Stimulated activated CD8-positive, alpha-beta memory T cell treated with anti-CD3 and anti-CD28 coated beads, Interleukin-7, amount 100 ng/mL, for 48 hours (primary cell): ENCODE results near the gene TRIM47.
"Not testable (repeated sequence)": the region's sequence is repeated elsewhere in the genome, so short reads cannot be mapped to it uniquely, and the experiment has no call there.

Source experiments
- DNase-seq, 2 donors: peaks; one replicate each; pipeline ENCODE4 v3.0.0-alpha.2; 2020; ENCODE audit warnings: low read depth in 1 of 2; ENCODE audit errors: extremely low read depth in 1 of 2

Gene TRIM47

DNA sequence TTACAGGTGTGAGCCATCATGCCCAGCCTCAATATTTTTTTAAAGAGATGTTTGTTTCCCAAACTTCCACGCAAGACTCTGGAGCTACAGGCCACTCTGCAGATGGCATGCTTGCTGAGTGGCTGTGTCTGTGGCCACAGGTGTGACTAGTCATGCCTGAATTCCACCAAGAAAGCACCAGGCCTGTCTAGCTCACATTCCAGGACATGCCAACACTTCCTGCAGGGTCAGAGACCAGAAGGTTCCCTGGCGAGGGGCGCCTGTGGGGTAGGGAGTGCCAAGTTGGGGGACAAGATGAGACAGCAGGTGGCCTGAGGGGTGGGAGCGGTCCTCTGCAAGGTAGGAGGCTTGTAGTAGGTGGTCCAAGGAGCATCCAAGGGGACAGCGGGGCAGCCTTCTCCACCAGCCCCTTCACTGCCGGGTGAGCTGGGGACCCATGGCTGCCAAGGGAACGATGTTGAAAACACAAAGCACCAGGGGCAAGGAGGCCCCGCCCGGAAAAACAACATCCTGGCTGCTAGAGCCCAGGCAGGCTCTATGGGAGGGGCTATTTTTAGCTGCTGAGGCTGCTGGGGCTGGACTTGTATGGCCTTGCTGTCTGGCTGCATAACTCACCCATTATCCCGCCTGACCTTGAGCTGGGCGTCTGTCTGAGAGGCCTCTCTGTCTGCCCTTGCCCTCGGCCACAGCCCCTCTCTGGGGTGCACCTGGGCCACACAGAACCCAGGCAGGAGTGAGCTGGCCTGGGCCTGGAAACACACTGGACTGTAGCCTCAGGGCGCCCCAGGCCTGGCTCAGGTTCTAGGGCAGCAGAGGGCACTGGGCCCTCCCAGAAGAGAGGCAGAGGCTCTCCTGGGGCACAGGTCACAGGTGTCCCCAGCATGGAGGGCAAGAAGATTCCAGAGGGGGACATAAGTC is 5.7 kb downstream of the TRIM47 start:
- DNase-seq = no peak

DNA sequence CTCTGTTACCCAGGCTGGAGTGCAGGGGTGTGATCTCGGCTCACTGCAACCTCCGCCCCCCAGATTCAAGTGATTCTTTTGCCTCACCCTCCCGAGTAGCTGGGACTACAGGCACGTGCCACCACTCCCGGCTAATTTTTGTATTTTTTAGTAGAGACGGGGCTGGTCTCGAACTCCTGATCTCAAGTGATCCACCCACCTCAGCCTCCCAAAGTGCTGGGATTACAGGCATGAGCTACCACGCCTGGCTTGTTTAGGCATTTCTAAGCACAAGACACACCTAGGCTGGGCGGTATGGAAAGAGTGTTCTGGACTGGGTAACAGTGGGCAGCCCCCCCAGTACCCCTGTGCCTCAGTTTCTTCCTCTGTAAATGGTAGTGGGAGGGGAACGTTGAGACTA is 8.2 kb downstream of the TRIM47 start:
- DNase-seq = not testable (repeated sequence)

DNA sequence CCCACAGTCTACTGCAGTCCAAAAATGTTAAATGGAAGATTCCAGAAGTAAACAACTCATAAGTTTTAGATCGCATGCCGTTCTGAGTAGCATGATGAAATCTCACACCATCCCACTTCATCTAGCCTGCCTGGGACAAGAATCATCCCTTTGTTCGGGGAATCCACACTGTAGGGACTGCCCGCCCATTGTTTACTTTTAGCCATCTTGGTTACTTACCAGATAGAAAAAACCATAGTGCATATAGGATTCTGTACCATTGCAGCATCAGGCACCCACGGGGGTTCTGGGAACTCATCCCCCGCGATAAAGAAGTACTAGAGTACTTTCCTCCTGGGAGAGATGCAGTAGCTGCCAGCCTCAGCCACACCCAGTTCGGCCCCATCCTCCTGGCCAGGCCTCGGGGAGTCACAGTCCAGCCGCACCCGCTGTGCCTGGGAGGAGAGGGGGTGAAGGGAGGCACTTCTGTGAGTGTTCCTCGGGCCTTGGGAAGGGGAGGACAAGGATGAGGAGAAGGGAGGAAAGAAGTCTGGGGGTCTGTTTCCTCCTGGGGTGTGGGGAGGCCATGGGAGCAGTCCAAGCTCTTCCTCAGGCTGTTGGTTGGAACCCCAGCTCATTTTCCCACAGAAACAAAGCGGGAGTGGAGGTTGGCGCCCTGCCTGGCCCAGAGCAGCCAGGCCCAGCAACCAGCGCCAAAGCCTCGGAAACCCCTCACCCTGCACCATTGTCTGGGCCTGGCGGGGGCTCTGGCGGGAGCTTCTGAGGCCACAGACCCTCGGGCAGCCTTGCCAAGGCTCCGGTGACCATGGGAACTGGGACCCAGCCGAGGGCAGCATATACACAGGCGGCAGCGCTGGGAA is 8.9 kb downstream of the TRIM47 start:
- DNase-seq = no peak

DNA sequence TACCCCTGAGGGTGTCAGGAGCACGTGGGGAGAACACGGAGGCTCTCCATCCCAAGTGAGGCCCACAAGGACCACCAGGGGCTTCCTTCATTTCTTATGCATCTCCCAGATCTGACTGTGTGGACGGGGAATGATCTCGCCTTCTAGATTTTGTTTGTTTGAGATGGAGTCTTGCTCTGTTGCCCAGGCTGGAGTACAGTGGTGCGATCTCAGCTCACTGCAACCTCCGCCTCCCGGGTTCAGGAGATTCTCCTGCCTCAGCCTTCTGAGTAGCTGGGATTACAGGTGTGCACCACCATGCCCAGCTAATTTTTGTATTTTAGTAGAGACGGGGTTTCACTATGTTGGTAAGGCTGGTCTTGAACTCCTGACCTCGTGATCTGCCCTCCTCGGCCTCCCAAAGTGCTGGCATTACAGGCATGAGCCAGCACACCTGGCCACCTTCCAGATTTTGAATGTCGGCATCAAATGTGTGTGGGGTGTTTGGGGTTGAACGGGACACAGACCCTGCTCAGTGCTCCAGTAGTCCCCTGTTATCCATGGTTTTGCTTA is 9.6 kb downstream of the TRIM47 start:
- not testable (repeated sequence) for DNase-seq

DNA sequence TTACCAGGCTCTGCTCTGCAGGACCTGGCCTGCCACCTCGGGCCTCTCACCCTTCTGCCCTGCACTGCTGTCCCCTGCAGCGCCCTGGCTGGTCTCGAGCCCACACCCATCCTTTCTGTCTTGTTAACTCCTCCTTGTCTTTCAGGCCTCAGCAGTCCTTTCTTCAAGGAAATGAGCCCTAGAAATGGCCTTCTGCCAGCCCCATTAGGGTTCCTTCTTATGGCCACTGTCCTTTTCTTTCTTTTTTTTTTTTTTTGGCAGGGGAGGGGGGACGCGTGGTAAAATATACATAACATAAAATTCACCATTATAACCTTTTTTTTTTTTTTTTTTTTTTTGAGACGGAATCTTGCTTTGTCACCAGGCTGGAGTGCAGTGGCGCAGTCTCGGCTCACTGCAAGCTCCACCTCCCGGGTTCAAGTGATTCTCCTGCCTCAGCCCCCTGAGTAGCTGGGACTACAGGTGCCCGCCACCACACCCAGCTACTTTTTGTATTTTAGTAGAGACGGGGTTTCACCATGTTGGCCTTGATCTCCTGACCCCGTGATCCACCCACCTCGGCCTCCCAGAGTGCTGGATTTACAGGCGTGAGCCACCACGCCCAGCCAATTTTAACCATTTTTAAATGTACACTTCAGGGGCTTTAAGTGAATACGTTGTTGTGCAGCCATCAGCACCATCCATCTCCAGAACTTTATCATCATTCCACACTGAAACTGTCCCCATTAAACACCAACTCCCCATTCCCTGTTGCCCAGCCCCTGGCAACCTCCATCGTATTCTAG is 12.8 kb downstream of the TRIM47 start:
- not testable (repeated sequence) for DNase-seq

DNA sequence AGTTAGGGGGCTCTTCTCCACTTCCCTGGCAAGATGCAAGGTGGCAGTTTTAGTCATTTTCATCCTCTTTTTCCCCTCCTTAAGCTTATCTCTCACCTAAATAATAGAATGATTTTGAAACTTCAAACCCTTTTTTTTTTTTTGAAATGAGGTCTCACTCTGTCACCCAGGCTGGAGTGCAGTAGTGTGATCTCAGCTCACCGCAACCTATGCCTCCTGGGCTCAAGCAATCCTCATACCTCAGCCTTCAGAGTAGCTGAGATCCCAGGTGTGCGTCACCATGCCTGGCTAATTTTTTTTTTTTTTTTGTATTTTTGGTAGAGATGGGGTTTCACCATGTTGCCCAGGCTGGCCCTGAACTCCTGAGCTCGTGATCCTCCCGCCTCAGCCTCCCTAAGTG is 13.5 kb downstream of the TRIM47 start:
- DNase-seq = not testable (repeated sequence)

DNA sequence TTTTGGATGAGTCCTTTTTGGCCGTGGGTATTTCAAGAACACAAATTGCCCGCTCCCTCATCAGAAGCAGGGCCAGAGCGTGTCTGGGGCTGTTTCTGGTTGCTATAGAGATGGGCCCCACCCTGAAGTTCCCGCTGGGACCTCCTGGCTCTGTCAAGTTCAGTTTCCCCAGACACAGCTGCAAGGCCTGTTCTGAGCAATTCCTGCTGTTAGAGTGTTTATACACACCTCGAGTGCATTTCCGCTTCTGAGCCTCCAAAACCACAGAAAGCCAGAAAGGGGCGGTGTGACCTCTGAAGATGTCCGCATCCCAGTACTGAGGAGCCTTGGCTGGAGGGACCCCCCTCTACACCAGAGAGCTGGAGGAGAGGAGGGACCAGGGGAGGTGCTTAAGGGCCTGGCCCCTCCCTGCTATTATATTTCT is 13.9 kb downstream of the TRIM47 start:
- DNase-seq = no peak

DNA sequence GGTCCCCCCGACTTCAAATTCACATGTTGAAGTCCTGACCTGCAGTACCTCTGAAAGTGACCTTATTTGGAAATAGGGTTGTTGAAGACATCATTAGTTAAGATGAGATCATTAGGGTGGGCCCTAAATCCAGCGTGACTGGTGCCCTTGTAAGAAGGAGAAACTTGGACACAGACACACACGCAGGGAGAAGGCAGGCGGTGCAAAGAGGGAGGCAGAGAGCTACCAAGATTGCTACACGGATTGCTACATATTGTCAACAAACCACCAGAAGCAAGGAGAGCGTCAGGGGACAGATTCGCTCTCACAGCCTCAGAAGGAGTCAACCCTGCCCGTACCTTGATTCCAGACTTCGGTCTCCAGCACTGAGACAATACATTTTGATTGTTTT is 16.5 kb downstream of the TRIM47 start:
- no peak for DNase-seq

DNA sequence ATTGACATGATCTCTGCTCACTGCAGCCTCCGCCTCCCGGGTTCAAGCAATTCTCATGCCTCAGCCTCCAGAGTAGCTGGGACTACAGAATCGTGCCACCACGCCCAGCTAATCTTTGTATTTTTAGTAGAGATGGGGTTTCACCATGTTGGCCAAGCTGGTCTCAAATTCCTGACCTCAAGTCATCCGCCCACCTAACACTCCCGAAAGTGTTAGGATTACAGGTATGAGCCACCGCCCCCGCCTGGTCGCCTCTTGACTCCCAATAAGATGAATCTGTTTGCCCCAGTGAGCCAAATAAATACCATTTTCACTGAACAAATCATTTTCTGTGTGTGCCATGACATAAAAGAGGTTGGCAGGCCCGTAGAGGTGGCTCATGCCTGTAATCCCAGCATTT is 19.0 kb downstream of the TRIM47 start:
- not testable (repeated sequence) for DNase-seq

DNA sequence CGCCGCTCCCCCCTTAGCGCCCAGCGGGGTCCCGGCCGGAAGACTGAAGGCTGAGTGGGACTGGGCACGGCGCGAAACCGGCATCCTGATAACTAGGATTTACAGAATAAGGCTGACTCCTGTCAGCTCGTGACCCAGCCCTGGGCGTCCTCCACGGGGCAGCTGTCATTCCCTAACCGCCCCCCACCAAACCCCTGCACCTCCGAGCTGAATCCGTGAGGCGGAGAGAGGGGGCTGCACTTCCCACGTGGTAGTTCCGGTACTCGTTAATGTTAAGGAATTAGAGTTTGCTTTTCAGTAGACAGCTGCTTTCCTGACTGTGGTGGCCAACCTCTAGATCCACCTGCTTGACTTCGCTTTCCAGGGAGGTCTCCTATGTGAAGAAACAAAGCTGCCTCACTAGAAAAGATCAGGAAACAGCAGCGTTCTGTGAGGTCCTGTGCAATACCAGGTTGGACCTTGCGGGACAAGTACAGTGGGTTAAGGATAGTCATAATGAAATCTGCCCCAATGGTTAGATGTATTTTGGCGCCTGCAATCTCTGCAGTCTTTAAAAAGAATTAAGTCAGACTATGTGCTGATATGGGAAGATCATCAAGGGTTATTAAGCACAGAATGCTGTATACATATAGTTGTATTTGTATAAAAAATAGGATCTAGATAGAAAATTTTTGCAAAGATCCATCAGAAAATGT is 22.2 kb downstream of the TRIM47 start:
- DNase-seq = no peak

DNA sequence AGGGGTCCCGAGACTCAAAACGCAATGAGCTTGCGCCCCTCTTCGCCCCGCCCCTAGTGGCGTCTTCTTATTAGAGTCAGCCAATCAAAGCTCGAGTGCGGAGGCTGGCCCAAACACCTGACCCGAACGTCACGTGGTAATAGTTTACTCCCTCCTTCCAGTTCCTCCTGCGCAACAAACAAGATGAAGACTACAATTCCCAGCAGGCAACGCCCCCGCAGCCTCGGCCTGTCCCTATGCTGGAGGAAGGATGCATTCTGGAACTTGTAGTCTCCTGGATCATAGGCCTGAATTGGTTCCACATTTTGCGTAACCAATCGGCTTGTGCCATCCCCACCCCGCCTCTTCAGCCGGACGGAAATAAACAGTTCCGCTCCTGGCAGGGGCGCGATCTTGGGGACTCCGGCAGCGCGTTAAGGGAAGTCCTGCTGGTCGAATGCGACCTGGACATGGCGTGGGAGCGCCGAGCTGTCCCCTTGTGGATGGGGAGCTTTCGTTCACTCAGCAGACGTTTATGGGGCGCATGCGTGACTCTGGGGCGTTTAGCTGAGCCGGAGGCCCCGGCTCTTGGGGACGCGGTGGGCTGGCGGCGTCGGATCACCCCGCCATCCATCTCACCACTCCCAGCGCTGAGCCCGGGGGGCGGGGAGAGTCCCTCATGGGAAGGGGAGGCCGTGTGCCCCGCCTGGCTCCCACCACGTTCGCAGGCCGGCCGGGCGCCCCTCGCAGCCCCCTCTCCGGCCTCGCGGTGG is 22.9 kb downstream of the TRIM47 start, which contains the start of gene WBP2:
Gene WBP2, minus strand, starts transcription at position 26 of the 752 bp plus-strand sequence. CDS start 38 bp downstream, outside the sequence.
- peak; percentile 92 to 99 for DNase-seq

DNA sequence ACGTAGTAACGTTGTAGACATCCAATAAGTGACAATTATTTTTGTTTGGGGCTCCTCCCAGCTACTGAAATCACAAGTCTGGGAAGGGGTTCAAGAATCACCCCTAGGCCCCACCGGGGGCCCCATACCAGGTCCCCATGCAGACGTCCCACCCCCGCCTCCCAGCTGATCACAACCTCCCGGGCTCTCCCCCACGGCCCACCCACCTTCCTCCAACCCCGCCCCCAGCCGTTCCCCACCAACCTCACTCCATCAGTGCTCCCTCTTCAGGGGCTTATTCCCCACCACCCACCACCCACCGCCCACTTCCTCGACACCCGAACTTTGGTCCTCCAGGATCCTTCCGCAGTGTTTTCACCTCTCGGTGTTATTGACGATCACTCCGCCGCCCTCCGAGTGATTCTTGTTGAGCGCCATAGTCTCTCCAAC is 23.5 kb downstream of the TRIM47 start:
- DNase-seq = no peak

DNA sequence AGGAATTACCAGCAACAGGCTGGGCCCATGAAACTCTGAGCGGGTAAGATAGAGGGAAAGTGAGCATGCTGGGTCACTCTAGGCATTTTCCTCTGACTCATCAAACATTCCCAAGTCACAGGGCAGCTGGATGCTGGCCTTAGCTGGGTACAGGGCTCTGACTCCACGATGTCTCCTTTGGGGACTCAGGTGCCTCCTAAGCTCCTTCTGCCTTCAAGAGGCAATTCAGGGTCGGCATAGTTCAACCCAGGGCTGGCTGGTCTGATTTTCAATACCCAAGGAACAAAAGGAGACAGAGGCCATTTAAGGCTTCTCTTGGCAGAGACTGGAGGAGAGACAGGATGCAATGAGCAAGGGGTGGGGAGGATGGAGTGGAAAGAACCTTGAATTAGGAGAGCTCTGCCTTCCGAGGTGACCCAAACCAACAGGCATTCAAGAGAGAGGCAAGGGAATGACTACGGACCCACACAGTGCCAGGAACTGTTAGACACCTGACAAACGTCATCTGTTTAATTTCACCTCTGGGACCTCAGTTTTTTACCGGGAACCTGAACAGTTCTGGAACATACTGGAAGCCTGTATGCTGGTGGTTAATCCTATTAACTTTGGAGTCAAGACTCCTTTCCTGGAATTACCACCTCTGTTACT is 24.2 kb downstream of the TRIM47 start:
- DNase-seq = no peak

DNA sequence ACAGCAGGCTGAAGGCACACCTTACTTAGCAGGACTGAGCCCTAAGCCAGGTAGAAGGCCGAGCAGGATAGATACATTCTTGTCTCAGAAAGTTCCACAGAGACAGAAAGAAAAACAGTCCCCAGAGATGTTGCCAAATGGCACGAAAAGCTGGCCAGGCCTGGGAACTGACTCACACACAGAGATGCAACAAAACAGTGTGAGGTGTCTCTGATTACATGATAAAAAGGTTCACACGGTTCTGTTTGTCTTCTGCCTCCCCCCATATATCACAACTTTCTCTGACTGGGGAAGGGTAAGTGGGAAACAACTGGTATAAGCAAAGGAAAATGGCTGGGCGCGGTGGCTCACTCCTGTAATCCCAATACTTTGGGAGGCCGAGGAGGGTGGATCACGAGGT is 24.9 kb downstream of the TRIM47 start:
- no peak for DNase-seq

DNA sequence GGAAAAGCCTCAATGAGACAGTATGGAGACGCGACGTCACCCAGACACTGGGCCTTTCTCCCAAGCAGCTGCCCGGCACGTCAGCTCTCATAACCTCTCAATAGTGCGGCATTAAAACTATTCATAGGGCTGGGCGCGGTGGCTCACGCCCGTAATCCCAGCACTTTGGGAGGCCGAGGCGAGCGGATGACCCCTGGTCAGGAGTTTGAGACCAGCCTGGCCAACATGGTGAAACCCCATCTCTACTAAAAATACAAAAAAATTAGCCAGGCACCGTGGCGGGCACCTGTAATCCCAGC is 26.7 kb downstream of the TRIM47 start:
- not testable (repeated sequence) for DNase-seq

DNA sequence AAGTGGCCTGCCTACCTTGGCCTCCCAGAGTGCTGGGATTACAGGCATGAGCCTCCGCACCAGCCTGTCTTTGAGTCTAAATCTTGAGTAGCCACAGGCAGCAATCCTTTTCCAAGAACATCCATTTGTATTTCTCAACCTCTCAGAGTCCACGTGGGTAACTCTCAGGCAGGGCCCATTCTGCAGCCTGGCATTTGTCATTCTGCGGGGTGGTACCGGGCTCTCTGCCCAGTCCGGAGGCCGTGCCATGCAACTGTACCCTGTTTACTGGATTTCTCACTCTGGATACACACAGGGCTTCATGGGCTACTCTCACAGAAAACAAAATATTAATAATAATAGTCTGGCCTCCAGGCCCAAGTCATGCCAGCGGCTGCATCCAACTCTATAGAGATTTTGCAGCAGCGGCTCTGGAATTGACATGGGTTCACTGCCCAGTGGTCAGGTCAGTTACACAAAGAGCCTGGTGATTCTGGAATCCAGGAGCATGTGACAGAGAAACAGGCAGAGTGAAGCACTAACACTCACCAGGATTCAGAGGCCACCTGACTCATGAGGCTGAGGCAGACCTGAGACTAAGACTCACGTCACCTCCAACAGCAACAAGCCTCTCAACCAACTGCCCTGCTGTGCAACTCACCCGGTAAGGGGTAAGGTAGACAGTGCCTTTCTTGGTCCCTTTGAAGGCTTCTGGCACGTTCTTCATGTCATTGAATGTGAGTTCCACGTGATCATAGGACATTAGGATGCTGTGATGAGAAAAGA is 27.3 kb downstream of the TRIM47 start:
- no peak for DNase-seq

DNA sequence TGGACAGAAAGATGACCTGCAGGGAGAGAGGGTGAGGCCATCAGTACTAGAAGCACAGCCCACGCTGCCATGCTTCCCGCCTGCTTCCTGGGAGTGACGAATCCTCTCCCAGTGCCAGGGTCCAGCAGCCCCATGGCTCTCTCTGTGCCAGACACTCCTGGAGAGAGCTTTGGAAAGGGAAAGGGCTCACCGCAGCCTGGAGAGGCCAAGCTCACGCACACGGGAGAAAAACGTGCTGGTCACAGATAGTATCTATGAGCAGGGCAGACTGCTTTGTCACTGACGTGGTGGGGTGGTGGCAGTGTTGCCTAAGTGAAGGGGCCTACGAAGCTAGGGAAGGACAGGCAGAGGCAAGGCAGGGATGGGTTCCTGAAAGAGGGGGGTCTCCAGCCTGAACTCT is 28.7 kb downstream of the TRIM47 start:
- no peak for DNase-seq

DNA sequence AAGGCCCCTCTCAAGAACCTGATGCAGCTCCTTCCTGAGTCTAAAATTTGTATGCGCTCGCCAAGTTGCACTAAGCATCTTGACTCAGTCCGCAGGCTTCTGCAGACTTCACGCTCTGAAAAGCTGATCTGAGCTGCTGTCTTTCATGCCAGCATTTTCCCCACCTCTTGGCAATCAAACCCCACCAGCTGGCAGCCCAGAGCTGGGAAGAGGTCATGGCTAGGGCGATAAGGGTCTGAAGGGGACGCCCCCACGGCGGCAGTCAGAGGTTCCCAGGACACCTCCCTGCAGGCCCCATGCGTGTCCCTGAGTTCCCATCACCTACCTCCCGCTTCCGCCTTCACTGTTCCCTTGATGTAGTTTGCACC is 29.1 kb downstream of the TRIM47 start:
- DNase-seq = no peak
